Renal cortex interstitium (tissue), 11 donors: ENCODE results near the gene C1R. TPM values are rescaled to one million over a fixed set of nuclear protein-coding genes. Genes with fewer than 3 reads are reported as not detected.
"Not testable (repeated sequence)": the region's sequence is repeated elsewhere in the genome, so short reads cannot be mapped to it uniquely, and the experiment has no call there.

Source experiments
- DNase-seq, 11 donors: peaks; one replicate each; pipeline ENCODE4 v3.0.0-alpha.2; 2013; ENCODE audit warnings: low read depth in 9 of 11, low spot score in 4 of 11; ENCODE audit errors: extremely low read depth in 1 of 11
- polyA plus RNA-seq, 3 donors: library from polyadenylated mRNA; unstranded; fragments of 120-200 nt; gene quantifications; one replicate each; pipeline ENCODE4 v1.2.1, GENCODE V29; 2013; ENCODE audit not compliant: insufficient read length in 3 of 3

C1R gene
- polyA plus RNA-seq, 3 donors, result 40.9 to 56.1 (median 43.6) TPM

- DNase-seq, result peak in 2 of 11 donors; percentile 46 to 81
Measured at GRCh38 chr12:7123806-7124522, 31.7 kb upstream of the C1R start.

GRCh38 chr12:7122811-7123769, 30.8 kb upstream of the C1R start:
- DNase-seq, result no peak

- no peak for DNase-seq
Measured at GRCh38 chr12:7121324-7121723, 29.1 kb upstream of the C1R start.

- no peak for DNase-seq
Measured at GRCh38 chr12:7120166-7120565, 27.9 kb upstream of the C1R start.

- DNase-seq, result no peak
Measured at GRCh38 chr12:7118881-7119280, 26.6 kb upstream of the C1R start.

GRCh38 chr12:7117670-7118069, 25.4 kb upstream of the C1R start:
- DNase-seq, result no peak

GRCh38 chr12:7116916-7117315, 24.7 kb upstream of the C1R start:
- DNase-seq, result no peak

GRCh38 chr12:7116196-7116595, 24.0 kb upstream of the C1R start:
- DNase-seq, result no peak

- no peak for DNase-seq
Measured at GRCh38 chr12:7114851-7115250, 22.6 kb upstream of the C1R start.

GRCh38 chr12:7114008-7114407, 21.8 kb upstream of the C1R start:
- DNase-seq, result no peak

GRCh38 chr12:7113389-7113871, 21.2 kb upstream of the C1R start:
- DNase-seq, result no peak

GRCh38 chr12:7112041-7112440, 19.8 kb upstream of the C1R start:
- DNase-seq, result no peak

- no peak for DNase-seq
Measured at GRCh38 chr12:7110661-7111060, 18.4 kb upstream of the C1R start.

- DNase-seq, result no peak
Measured at GRCh38 chr12:7109572-7109920, 17.3 kb upstream of the C1R start.

- DNase-seq, result peak in 7 of 11 donors; percentile 77 to 89 (median 81)
Measured at GRCh38 chr12:7108796-7109571, 16.7 kb upstream of the C1R start, which contains the start of gene C1RL. TSS of gene C1RL (minus strand) at chr12:7109214. CDS start at chr12:7109180, 34 bp downstream.

GRCh38 chr12:7108003-7108795, 16.0 kb upstream of the C1R start:
- no peak for DNase-seq

- DNase-seq, result no peak
Measured at GRCh38 chr12:7107636-7108002, 15.4 kb upstream of the C1R start.

- DNase-seq, result not testable (repeated sequence)
Measured at GRCh38 chr12:7107181-7107580, 14.9 kb upstream of the C1R start.

GRCh38 chr12:7106082-7106481, 13.8 kb upstream of the C1R start:
- DNase-seq, result no peak
